Naive thymus-derived CD4-positive, alpha-beta T cell (primary cell): Measurements from ENCODE around the gene DMD. TPM values are rescaled to one million over a fixed set of nuclear protein-coding genes. Genes with fewer than 3 reads are reported as not detected.
"Not testable (repeated sequence)": the region's sequence is repeated elsewhere in the genome, so short reads cannot be mapped to it uniquely, and the experiment has no call there.

Source experiments
- ATAC-seq: fragments of 150-1000 bp; cut with Tn5 transposase; 2 replicates; pipeline ENCODE4 v1.10.0; 2021; ENCODE audit warnings: mild to moderate bottlenecking, moderate library complexity
- CTCF ChIA-PET: fragments of 350-600 bp; sonication (Branson Sonifier 250); formaldehyde crosslinking; loops from one replicate; lab custom pipeline; 2021; ENCODE audit warnings: antibody characterized with exemption; lab: Charles Lee
- POLR2A ChIA-PET: fragments of 350-600 bp; sonication (Branson Sonifier 250); formaldehyde crosslinking; loops from one replicate; lab custom pipeline; 2021; ENCODE audit warnings: antibody characterized with exemption, inconsistent platforms; lab: Charles Lee
- DNase-seq, 9 donors: peaks; one replicate each; pipeline versions ENCODE4 v3.0.0 to v3.0.0-alpha.2; 2020 to 2022; ENCODE audit warnings: mixed read lengths in 1 of 9
- H3K27ac ChIP-seq: one replicate; pipeline ENCODE4 v1.7.0; 2013; ENCODE audit warnings: mild to moderate bottlenecking, low read depth, low read length, moderate library complexity
- H3K27me3 ChIP-seq, 2 donors: one replicate each; pipeline ENCODE4 v1.7.0; 2013; ENCODE audit warnings: low read length in 2 of 2, mild to moderate bottlenecking in 2 of 2, moderate library complexity in 2 of 2; ENCODE audit not compliant: control insufficient read depth in 2 of 2, insufficient read depth in 2 of 2
- H3K36me3 ChIP-seq, 3 experiments: 1 replicate in 2 of 3; 2 replicates in 1 of 3; pipeline ENCODE4 v1.7.0; 2013; ENCODE audit warnings: low read length in 3 of 3, mild to moderate bottlenecking in 3 of 3, moderate library complexity in 1 of 3; ENCODE audit not compliant: insufficient read depth in 3 of 3, control insufficient read depth in 2 of 3
- H3K4me1 ChIP-seq, 2 donors: one replicate each; pipeline ENCODE4 v1.7.0; 2013; ENCODE audit warnings: low read length in 2 of 2, mild to moderate bottlenecking in 2 of 2, moderate library complexity in 1 of 2; ENCODE audit not compliant: control insufficient read depth in 2 of 2, insufficient read depth in 2 of 2
- H3K4me3 ChIP-seq: 2 replicates; pipeline ENCODE4 v1.7.0; 2013; ENCODE audit warnings: mild to moderate bottlenecking, low read length
- H3K9me3 ChIP-seq, 3 experiments: 1 replicate in 2 of 3; 2 replicates in 1 of 3; pipeline ENCODE4 v1.7.0; 2013; ENCODE audit warnings: low read length in 3 of 3; ENCODE audit not compliant: control insufficient read depth in 2 of 3
- H3K27ac Mint-ChIP-seq, 9 donors: one replicate each; pipeline ENCODE4 v1.8.0; 2020 to 2022; ENCODE audit warnings: mixed read lengths in 9 of 9, mild to moderate bottlenecking in 8 of 9, moderate library complexity in 5 of 9, inconsistent platforms in 2 of 9
- H3K27me3 Mint-ChIP-seq, 5 donors: one replicate each; pipeline ENCODE4 v1.8.0; 2021 to 2022; ENCODE audit warnings: mixed read lengths in 5 of 5, mild to moderate bottlenecking in 1 of 5
- H3K36me3 Mint-ChIP-seq, 5 donors: one replicate each; pipeline ENCODE4 v1.8.0; 2020 to 2022; ENCODE audit warnings: mixed read lengths in 5 of 5, mild to moderate bottlenecking in 3 of 5, inconsistent platforms in 1 of 5
- H3K4me1 Mint-ChIP-seq, 7 donors: one replicate each; pipeline ENCODE4 v1.8.0; 2020 to 2022; ENCODE audit warnings: mixed read lengths in 7 of 7, mild to moderate bottlenecking in 3 of 7, inconsistent platforms in 1 of 7
- H3K4me3 Mint-ChIP-seq, 10 donors: one replicate each; pipeline ENCODE4 v1.8.0; 2020 to 2022; ENCODE audit warnings: mild to moderate bottlenecking in 10 of 10, mixed read lengths in 10 of 10, moderate library complexity in 6 of 10, inconsistent platforms in 2 of 10
- H3K9me3 Mint-ChIP-seq, 11 donors: one replicate each; pipeline ENCODE4 v1.8.0; 2020 to 2022; ENCODE audit warnings: mixed read lengths in 11 of 11, mild to moderate bottlenecking in 4 of 11, inconsistent platforms in 1 of 11, moderate library complexity in 1 of 11
- intact Hi-C, 2 donors: fragments of 100-400 bp; cut with micrococcal nuclease; formaldehyde crosslinking; loops; one replicate each; pipeline ENCODE4 v1.15.1; 2023
- polyA plus RNA-seq, 2 donors: library from polyadenylated mRNA; unstranded; fragments of 300-500 nt; fragmentation: Illumina TruSeq; gene quantifications; one replicate each; pipeline ENCODE4 v1.2.3, GENCODE V29; 2021
- total RNA-seq, 6 experiments: library from RNA in 5 of 6; stranded (reverse) in 5 of 6; gene quantifications; 1 replicate in 5 of 6; 2 replicates in 1 of 6; pipeline ENCODE4 v1.2.3 and lab custom pipeline; 2021 to 2026

DMD gene
- total and polyA plus RNA-seq, 7 experiments from 2014 or later, result 0.02 to 4.9 (median 0.28) TPM; not detected in 3

DNA sequence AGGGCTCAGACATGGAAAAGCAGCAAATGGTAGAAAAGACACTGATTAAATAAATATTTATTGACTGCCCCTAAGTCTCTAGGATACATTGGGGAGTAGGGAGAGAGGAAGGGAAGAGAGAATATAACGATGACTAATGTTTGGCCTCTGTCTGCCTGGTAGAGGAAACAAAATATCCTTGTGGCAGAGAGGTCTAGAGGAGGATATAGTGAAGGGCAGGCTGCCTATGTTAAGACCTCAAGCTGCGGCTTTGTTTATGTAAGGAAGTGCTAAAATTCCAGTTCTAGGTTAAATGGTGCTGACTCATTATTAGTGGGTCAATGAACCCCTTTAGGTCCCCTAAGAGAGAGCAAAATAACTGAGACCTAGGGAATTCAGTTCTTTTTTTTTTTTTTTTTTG lies 1712.2 kb downstream of the DMD start:
- Mint-ChIP-seq H3K27ac (peak overlapping the region in 1 of 9 donors; percentile 13), H3K27me3 (no peaks in the 10 kb centered on the region), H3K4me1 (no peaks in the 10 kb centered on the region), H3K9me3 (peaks cover 0 to 3% (median 0%) of the 10 kb centered on the region in 11 donors), H3K4me3 (no peak overlapping the region), H3K36me3 (no peaks in the 10 kb centered on the region)
- CTCF ChIA-PET, result interaction anchor here (0.7 kb wide), 1 partner anchor 1225 kb away, joined by 3 read pairs; no protein-coding TSS in a partner anchor
- no peaks in the 10 kb centered on the region for H3K27me3 ChIP-seq
- ATAC-seq (no peak), DNase-seq (no peak)
- H3K9me3 ChIP-seq, result no peaks in the 10 kb centered on the region
- no peak overlapping the region for H3K27ac ChIP-seq
- intact Hi-C loops, result no loop called here
- no peaks in the 10 kb centered on the region for H3K4me1 ChIP-seq
- H3K4me3 ChIP-seq, result no peak overlapping the region
- no peaks in the 10 kb centered on the region for H3K36me3 ChIP-seq
- POLR2A ChIA-PET, result no interaction called here

GRCh38 chrX:31497086-31497485 lies 1714.3 kb downstream of the DMD start:
- H3K27ac ChIP-seq, result no peak overlapping the region
- ChIA-PET CTCF (no interaction called here), POLR2A (no interaction called here)
- peaks cover 0 to 5% (median 0%) of the 10 kb centered on the region in 11 donors for H3K9me3 Mint-ChIP-seq
- no peak overlapping the region for H3K4me3 Mint-ChIP-seq
- no peaks in the 10 kb centered on the region for H3K4me1 Mint-ChIP-seq
- H3K36me3 ChIP-seq, result no peaks in the 10 kb centered on the region
- DNase-seq (no peak), ATAC-seq (no peak)
- no peak overlapping the region for H3K27ac Mint-ChIP-seq
- H3K27me3 Mint-ChIP-seq, result no peaks in the 10 kb centered on the region
- no peaks in the 10 kb centered on the region for H3K36me3 Mint-ChIP-seq
- no peak overlapping the region for H3K4me3 ChIP-seq
- intact Hi-C loops, result no loop called here
- no peaks in the 10 kb centered on the region for H3K9me3 ChIP-seq
- H3K4me1 ChIP-seq, result no peaks in the 10 kb centered on the region
- H3K27me3 ChIP-seq, result no peaks in the 10 kb centered on the region

- Mint-ChIP-seq H3K27ac (no peak overlapping the region), H3K4me3 (no peak overlapping the region), H3K4me1 (no peaks in the 10 kb centered on the region), H3K36me3 (no peaks in the 10 kb centered on the region), H3K9me3 (peaks cover 0 to 5% (median 0%) of the 10 kb centered on the region in 11 donors), H3K27me3 (peaks cover 0 to 5% (median 0%) of the 10 kb centered on the region in 5 donors)
- no peak for DNase-seq
- Histone ChIP-seq H3K4me1 (no peaks in the 10 kb centered on the region), H3K27me3 (no peaks in the 10 kb centered on the region), H3K36me3 (no peaks in the 10 kb centered on the region), H3K9me3 (no peaks in the 10 kb centered on the region), H3K27ac (no peak overlapping the region), H3K4me3 (no peak overlapping the region)
- CTCF ChIA-PET, result no interaction called here
- POLR2A ChIA-PET, result no interaction called here
- ATAC-seq, result no peak
- intact Hi-C loops, result no loop called here
Measured at GRCh38 chrX:31487951-31488350, 1723.4 kb downstream of the DMD start.

GRCh38 chrX:31483336-31483735 lies 1728.0 kb downstream of the DMD start:
- CTCF ChIA-PET, result no interaction called here
- intact Hi-C loops, result no loop called here
- H3K9me3 Mint-ChIP-seq, result peaks cover 0 to 5% (median 0%) of the 10 kb centered on the region in 11 donors
- Histone ChIP-seq H3K27me3 (no peaks in the 10 kb centered on the region), H3K27ac (no peak overlapping the region), H3K4me3 (no peak overlapping the region), H3K9me3 (no peaks in the 10 kb centered on the region), H3K36me3 (no peaks in the 10 kb centered on the region), H3K4me1 (no peaks in the 10 kb centered on the region)
- POLR2A ChIA-PET, result no interaction called here
- H3K4me3 Mint-ChIP-seq, result no peak overlapping the region
- ATAC-seq, result no peak
- H3K4me1 Mint-ChIP-seq, result no peaks in the 10 kb centered on the region
- H3K27me3 Mint-ChIP-seq, result peaks cover 0 to 5% (median 0%) of the 10 kb centered on the region in 5 donors
- H3K27ac Mint-ChIP-seq, result no peak overlapping the region
- no peak for DNase-seq
- H3K36me3 Mint-ChIP-seq, result no peaks in the 10 kb centered on the region

DNA sequence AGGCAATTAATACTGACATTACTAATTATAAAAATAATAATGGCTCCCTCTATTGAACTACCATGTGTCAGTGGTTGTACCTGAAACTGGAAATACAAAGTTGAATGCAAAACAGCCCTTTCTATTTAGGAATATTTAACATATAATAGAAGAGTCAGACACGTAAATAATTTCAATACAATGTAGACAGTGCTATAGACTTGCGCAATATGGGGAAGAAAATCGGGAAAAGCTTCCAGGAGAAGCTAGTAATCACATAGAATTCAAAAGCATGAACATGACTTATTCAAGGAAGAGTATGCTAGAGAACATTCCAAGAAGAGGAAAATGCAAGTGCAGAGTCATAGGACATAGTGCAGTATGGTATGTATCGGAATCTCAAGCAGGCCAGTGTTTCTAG lies 1730.7 kb downstream of the DMD start:
- Mint-ChIP-seq H3K4me1 (no peaks in the 10 kb centered on the region), H3K36me3 (no peaks in the 10 kb centered on the region), H3K4me3 (no peak overlapping the region), H3K27ac (no peak overlapping the region), H3K9me3 (peaks cover 0 to 5% (median 0%) of the 10 kb centered on the region in 11 donors), H3K27me3 (peaks cover 0 to 4% (median 0%) of the 10 kb centered on the region in 5 donors)
- no peaks in the 10 kb centered on the region for H3K36me3 ChIP-seq
- ChIA-PET CTCF (no interaction called here), POLR2A (no interaction called here)
- ATAC-seq (no peak), DNase-seq (no peak)
- no peaks in the 10 kb centered on the region for H3K27me3 ChIP-seq
- H3K4me1 ChIP-seq, result no peaks in the 10 kb centered on the region
- H3K4me3 ChIP-seq, result no peak overlapping the region
- intact Hi-C loops, result no loop called here
- no peaks in the 10 kb centered on the region for H3K9me3 ChIP-seq
- no peak overlapping the region for H3K27ac ChIP-seq

- POLR2A ChIA-PET, result no interaction called here
Measured at GRCh38 chrX:31471229-31471628, 1740.1 kb downstream of the DMD start.

GRCh38 chrX:31470753-31471152 lies 1740.6 kb downstream of the DMD start:
- POLR2A ChIA-PET, H3K4me3 ChIP-seq, H3K9me3 ChIP-seq, H3K4me1 Mint-ChIP-seq, CTCF ChIA-PET, H3K27ac ChIP-seq, H3K27ac Mint-ChIP-seq, H3K36me3 Mint-ChIP-seq, H3K36me3 ChIP-seq, H3K4me1 ChIP-seq, H3K27me3 ChIP-seq, H3K4me3 Mint-ChIP-seq, H3K27me3 Mint-ChIP-seq, DNase-seq, ATAC-seq, H3K9me3 Mint-ChIP-seq, intact Hi-C loops: not testable (repeated sequence)

More at GRCh38 chrX:31471229-31471628, 1740.1 kb downstream of the DMD start:
- no peaks in the 10 kb centered on the region for H3K36me3 ChIP-seq
- no peaks in the 10 kb centered on the region for H3K4me1 Mint-ChIP-seq
- intact Hi-C loops, result no loop called here
- ATAC-seq (no peak), DNase-seq (no peak)
- H3K27me3 Mint-ChIP-seq, result peaks cover 0 to 6% (median 0%) of the 10 kb centered on the region in 5 donors
- no peak overlapping the region for H3K27ac ChIP-seq
- no peaks in the 10 kb centered on the region for H3K9me3 ChIP-seq
- no peak overlapping the region for H3K4me3 Mint-ChIP-seq
- H3K4me1 ChIP-seq, result no peaks in the 10 kb centered on the region
- CTCF ChIA-PET, result no interaction called here
- no peaks in the 10 kb centered on the region for H3K27me3 ChIP-seq
- peaks cover 0 to 4% (median 0%) of the 10 kb centered on the region in 11 donors for H3K9me3 Mint-ChIP-seq
- H3K36me3 Mint-ChIP-seq, result no peaks in the 10 kb centered on the region
- no peak overlapping the region for H3K27ac Mint-ChIP-seq
- H3K4me3 ChIP-seq, result no peak overlapping the region
